ENCODE data around the gene DYNC1LI1. TPM values are rescaled to one million over a fixed set of nuclear protein-coding genes. Genes with fewer than 3 reads are reported as not detected.

DYNC1LI1 gene
- total and polyA plus RNA-seq, 4 donors, result 9.2 to 21.1 (median 13.6) TPM

DNA sequence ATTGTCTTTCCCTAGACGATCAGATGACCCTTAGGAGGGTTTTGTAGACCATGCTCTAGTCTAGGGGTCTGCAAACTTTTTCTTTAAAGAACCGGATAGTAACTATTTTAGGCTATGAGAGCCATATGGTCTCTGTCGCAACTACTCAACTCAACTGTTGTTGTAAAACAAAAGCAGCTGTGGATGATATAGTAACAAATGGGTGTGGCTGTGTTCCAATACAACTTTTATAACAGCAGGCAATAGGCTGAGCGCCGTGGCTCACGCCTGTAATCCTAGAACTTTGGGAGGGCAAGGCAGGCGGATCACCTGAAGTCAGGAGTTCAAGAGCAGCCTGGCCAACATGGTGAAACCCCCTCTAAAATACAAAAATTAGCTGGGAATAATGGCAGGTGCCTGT, 61.9 kb downstream of the DYNC1LI1 start:
- peaks cover 0 to 1% (median 0%) of the 10 kb centered on the region in 4 donors for H3K4me1 ChIP-seq (ENCODE audit: control insufficient read depth in 4 of 4, insufficient read depth in 4 of 4, low read length in 3 of 4)
- H3K27ac ChIP-seq (ENCODE audit: low read depth in 1 of 2, low read length in 2 of 2), result no peak overlapping the region
- H3K9me3 ChIP-seq (ENCODE audit: control insufficient read depth in 4 of 4, low read length in 3 of 4), result no peaks in the 10 kb centered on the region
- H3K4me3 ChIP-seq (ENCODE audit: low read depth in 1 of 3, low read length in 3 of 3), result no peak overlapping the region
- DNase-seq (ENCODE audit: low spot score), result no peak
- no peaks in the 10 kb centered on the region for H3K36me3 ChIP-seq (ENCODE audit: control insufficient read depth in 4 of 4, insufficient read depth in 3 of 4, low read depth in 1 of 4, low read length in 3 of 4)
- no peaks in the 10 kb centered on the region for H3K27me3 ChIP-seq (ENCODE audit: control insufficient read depth in 4 of 4, insufficient read depth in 4 of 4, low read length in 3 of 4)
- H3K9ac ChIP-seq (ENCODE audit: low read depth in 1 of 2, low read length in 2 of 2), result no peak overlapping the region
- TF ChIP-seq SP1 (IDR thresholded peaks at IDR 0.05) (no peak), HNF4A (conservative IDR thresholded peaks at IDR 0.05) (no peak), EGR1 (IDR thresholded peaks at IDR 0.05; ENCODE audit: low read depth in 2 of 2) (no peak), RXRA (IDR thresholded peaks at IDR 0.05) (no peak), TAF1 (conservative IDR thresholded peaks at IDR 0.05) (no peak), GABPA (IDR thresholded peaks at IDR 0.05 in 1 of 2, conservative IDR thresholded peaks at IDR 0.05 in 1 of 2) (no peak), HNF4G (IDR thresholded peaks at IDR 0.05) (no peak), RAD21 (IDR thresholded peaks at IDR 0.05) (no peak), FOXA2 (IDR thresholded peaks at IDR 0.05) (no peak), NR2F2 (IDR thresholded peaks at IDR 0.05) (no peak), JUND (IDR thresholded peaks at IDR 0.05) (no peak), YY1 (IDR thresholded peaks at IDR 0.05) (no peak), FOXA1 (IDR thresholded peaks at IDR 0.05) (no peak)
- TF ChIP-seq, protein P1, sequence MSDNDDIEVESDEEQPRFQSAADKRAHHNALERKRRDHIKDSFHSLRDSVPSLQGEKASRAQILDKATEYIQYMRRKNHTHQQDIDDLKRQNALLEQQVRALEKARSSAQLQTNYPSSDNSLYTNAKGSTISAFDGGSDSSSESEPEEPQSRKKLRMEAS (IDR thresholded peaks at IDR 0.05), result no peak
- TF ChIP-seq, protein P2, sequence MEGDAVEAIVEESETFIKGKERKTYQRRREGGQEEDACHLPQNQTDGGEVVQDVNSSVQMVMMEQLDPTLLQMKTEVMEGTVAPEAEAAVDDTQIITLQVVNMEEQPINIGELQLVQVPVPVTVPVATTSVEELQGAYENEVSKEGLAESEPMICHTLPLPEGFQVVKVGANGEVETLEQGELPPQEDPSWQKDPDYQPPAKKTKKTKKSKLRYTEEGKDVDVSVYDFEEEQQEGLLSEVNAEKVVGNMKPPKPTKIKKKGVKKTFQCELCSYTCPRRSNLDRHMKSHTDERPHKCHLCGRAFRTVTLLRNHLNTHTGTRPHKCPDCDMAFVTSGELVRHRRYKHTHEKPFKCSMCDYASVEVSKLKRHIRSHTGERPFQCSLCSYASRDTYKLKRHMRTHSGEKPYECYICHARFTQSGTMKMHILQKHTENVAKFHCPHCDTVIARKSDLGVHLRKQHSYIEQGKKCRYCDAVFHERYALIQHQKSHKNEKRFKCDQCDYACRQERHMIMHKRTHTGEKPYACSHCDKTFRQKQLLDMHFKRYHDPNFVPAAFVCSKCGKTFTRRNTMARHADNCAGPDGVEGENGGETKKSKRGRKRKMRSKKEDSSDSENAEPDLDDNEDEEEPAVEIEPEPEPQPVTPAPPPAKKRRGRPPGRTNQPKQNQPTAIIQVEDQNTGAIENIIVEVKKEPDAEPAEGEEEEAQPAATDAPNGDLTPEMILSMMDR (IDR thresholded peaks at IDR 0.05; ENCODE audit: low read depth, low read length, missing input control), result no peak
- TF ChIP-seq, protein P3, sequence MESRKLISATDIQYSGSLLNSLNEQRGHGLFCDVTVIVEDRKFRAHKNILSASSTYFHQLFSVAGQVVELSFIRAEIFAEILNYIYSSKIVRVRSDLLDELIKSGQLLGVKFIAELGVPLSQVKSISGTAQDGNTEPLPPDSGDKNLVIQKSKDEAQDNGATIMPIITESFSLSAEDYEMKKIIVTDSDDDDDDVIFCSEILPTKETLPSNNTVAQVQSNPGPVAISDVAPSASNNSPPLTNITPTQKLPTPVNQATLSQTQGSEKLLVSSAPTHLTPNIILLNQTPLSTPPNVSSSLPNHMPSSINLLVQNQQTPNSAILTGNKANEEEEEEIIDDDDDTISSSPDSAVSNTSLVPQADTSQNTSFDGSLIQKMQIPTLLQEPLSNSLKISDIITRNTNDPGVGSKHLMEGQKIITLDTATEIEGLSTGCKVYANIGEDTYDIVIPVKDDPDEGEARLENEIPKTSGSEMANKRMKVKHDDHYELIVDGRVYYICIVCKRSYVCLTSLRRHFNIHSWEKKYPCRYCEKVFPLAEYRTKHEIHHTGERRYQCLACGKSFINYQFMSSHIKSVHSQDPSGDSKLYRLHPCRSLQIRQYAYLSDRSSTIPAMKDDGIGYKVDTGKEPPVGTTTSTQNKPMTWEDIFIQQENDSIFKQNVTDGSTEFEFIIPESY (IDR thresholded peaks at IDR 0.05), result no peak
- TF ChIP-seq, protein P4, sequence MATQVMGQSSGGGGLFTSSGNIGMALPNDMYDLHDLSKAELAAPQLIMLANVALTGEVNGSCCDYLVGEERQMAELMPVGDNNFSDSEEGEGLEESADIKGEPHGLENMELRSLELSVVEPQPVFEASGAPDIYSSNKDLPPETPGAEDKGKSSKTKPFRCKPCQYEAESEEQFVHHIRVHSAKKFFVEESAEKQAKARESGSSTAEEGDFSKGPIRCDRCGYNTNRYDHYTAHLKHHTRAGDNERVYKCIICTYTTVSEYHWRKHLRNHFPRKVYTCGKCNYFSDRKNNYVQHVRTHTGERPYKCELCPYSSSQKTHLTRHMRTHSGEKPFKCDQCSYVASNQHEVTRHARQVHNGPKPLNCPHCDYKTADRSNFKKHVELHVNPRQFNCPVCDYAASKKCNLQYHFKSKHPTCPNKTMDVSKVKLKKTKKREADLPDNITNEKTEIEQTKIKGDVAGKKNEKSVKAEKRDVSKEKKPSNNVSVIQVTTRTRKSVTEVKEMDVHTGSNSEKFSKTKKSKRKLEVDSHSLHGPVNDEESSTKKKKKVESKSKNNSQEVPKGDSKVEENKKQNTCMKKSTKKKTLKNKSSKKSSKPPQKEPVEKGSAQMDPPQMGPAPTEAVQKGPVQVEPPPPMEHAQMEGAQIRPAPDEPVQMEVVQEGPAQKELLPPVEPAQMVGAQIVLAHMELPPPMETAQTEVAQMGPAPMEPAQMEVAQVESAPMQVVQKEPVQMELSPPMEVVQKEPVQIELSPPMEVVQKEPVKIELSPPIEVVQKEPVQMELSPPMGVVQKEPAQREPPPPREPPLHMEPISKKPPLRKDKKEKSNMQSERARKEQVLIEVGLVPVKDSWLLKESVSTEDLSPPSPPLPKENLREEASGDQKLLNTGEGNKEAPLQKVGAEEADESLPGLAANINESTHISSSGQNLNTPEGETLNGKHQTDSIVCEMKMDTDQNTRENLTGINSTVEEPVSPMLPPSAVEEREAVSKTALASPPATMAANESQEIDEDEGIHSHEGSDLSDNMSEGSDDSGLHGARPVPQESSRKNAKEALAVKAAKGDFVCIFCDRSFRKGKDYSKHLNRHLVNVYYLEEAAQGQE (IDR thresholded peaks at IDR 0.05), result no peak
- TF ChIP-seq, protein P5, sequence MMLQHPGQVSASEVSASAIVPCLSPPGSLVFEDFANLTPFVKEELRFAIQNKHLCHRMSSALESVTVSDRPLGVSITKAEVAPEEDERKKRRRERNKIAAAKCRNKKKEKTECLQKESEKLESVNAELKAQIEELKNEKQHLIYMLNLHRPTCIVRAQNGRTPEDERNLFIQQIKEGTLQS (IDR thresholded peaks at IDR 0.05), result no peak
- WGBS, result 81% methylated on average over 7 of the region's 7 CpGs
